Lower lobe of right lung (tissue), 2 donors: ENCODE results near the gene SMCO3. TPM values are rescaled to one million over a fixed set of nuclear protein-coding genes. Genes with fewer than 3 reads are reported as not detected.

Source experiments
- ATAC-seq, 2 donors: fragments of 200-7000 bp; cut with Tn5 transposase; one replicate each; pipeline ENCODE4 v1.9.1; 2020 to 2022; ENCODE audit warnings: mild to moderate bottlenecking in 2 of 2, moderate library complexity in 2 of 2
- DNase-seq: peaks from one replicate; pipeline ENCODE4 v3.0.0-alpha.2; 2020
- H3K27ac ChIP-seq: fragments of 200-600 bp; one replicate; pipeline ENCODE4 v1.8.0; 2022
- H3K27me3 ChIP-seq: fragments of 200-600 bp; one replicate; pipeline ENCODE4 v1.8.0; 2022; ENCODE audit warnings: low read depth
- H3K36me3 ChIP-seq: fragments of 200-600 bp; one replicate; pipeline ENCODE4 v1.8.0; 2022; ENCODE audit warnings: mild to moderate bottlenecking
- H3K4me1 ChIP-seq: fragments of 200-600 bp; one replicate; pipeline ENCODE4 v1.8.0; 2022
- H3K4me3 ChIP-seq: fragments of 200-600 bp; one replicate; pipeline ENCODE4 v1.8.0; 2022; ENCODE audit warnings: mild to moderate bottlenecking
- H3K9me3 ChIP-seq: fragments of 200-600 bp; one replicate; pipeline ENCODE4 v1.8.0; 2022
- intact Hi-C: fragments of 100-400 bp; cut with DNase I; formaldehyde crosslinking; loops from one replicate; pipeline ENCODE4 v1.11.0; 2022
- total RNA-seq: library from RNA; stranded (reverse); fragmentation: NEBNext Ultra II Directional; extraction: Animal tissue kit (Norgen Biotek cat#: 25700); gene quantifications from one replicate; pipeline ENCODE4 v1.2.1, GENCODE V29; 2021
- TF ChIP-seq, protein P1 (sequence below): fragments of 200-600 bp; IDR thresholded peaks from one replicate; pipeline ENCODE4 v1.8.0; 2022; ENCODE audit warnings: antibody characterized with exemption, mild to moderate bottlenecking
- donor health status: DM: no; HTN: yes; CAD: no; lungs with severe emphysema.

SMCO3 gene
- total RNA-seq, 1 donor from 2014 or later: 0.68 TPM

DNA sequence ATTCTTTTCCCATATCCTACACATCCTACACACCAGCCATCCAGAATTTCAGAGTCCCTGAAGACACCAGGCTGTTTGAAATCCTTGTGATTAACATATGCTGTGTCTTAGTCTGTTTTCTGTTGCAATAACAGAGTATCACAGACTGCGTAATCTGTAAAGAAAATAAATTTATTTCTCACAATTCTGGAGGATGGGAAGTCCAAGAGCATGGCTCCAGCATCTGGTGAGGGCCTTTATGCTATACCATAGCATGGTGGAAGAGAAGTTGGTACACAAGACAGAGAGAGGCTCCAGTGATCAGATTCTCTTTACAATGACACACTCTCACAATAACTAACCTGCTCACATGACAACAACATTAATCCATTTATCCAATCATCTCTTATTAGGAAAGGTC lies 25.3 kb upstream of the SMCO3 start:
- no peak overlapping the region for H3K4me3 ChIP-seq
- intact Hi-C loops: no loop called here
- H3K4me1 ChIP-seq: peaks cover 22% of the 10 kb centered on the region
- ATAC-seq: no peak
- TF ChIP-seq, protein P1, sequence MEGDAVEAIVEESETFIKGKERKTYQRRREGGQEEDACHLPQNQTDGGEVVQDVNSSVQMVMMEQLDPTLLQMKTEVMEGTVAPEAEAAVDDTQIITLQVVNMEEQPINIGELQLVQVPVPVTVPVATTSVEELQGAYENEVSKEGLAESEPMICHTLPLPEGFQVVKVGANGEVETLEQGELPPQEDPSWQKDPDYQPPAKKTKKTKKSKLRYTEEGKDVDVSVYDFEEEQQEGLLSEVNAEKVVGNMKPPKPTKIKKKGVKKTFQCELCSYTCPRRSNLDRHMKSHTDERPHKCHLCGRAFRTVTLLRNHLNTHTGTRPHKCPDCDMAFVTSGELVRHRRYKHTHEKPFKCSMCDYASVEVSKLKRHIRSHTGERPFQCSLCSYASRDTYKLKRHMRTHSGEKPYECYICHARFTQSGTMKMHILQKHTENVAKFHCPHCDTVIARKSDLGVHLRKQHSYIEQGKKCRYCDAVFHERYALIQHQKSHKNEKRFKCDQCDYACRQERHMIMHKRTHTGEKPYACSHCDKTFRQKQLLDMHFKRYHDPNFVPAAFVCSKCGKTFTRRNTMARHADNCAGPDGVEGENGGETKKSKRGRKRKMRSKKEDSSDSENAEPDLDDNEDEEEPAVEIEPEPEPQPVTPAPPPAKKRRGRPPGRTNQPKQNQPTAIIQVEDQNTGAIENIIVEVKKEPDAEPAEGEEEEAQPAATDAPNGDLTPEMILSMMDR: no peak
- no peaks in the 10 kb centered on the region for H3K36me3 ChIP-seq
- DNase-seq: no peak
- H3K9me3 ChIP-seq: no peaks in the 10 kb centered on the region
- H3K27ac ChIP-seq: no peak overlapping the region
- H3K27me3 ChIP-seq: no peaks in the 10 kb centered on the region

- no peaks in the 10 kb centered on the region for H3K36me3 ChIP-seq
- DNase-seq (no peak), ATAC-seq (peak in 1 of 2 donors; percentile 65)
- H3K4me1 ChIP-seq: peaks cover 3% of the 10 kb centered on the region
- intact Hi-C loops: no loop called here
- H3K27me3 ChIP-seq: no peaks in the 10 kb centered on the region
- H3K4me3 ChIP-seq: no peak overlapping the region
- H3K9me3 ChIP-seq: no peaks in the 10 kb centered on the region
- no peak overlapping the region for H3K27ac ChIP-seq
- TF ChIP-seq, protein P1: no peak
Measured at GRCh38 chr12:14836336-14837210, 22.6 kb upstream of the SMCO3 start.

DNA sequence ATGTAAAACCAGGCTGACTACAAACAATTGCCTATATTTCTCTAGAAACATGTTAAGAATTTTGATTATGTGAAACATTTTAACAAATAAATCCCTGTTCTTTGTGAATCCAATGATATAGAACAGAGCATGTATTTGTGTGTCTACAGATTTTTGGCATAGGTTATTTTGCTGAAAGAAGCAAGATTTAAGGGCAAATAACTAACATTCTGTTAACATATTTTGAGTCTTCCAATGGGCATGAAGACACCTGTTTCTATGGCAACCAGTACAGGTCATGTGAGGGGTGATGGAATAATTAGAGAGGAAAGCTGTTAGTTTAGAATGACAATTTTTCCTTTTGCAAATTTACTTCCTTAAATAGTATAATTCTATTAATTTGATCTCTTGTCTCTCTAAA lies 20.5 kb upstream of the SMCO3 start:
- no peaks in the 10 kb centered on the region for H3K27me3 ChIP-seq
- H3K4me3 ChIP-seq: no peak overlapping the region
- no peaks in the 10 kb centered on the region for H3K9me3 ChIP-seq
- H3K27ac ChIP-seq: no peak overlapping the region
- no peaks in the 10 kb centered on the region for H3K36me3 ChIP-seq
- ATAC-seq (no peak), DNase-seq (no peak)
- H3K4me1 ChIP-seq: no peaks in the 10 kb centered on the region
- TF ChIP-seq, protein P1: no peak
- intact Hi-C loops: no loop called here

DNA sequence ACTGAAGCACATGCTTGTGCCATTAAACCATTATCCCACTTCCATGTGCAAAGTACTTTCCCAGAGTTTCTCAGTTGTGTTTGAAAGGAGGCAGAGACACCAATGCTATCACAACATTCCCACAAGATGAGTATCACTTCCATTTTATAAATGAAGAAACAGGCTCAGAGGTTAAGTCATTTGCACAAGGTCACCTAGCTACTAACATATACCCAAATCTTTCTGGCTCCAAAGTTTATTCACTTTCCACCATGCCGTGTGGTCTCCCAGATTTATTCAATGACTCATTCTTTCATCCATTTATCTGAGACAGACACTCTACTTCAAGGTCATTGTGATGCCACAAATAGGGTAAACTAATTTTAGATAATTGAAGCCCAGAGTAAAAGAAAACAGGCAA lies 20.0 kb upstream of the SMCO3 start:
- ATAC-seq: no peak
- intact Hi-C loops: no loop called here
- TF ChIP-seq, protein P1: no peak
- Histone ChIP-seq H3K36me3 (no peaks in the 10 kb centered on the region), H3K9me3 (no peaks in the 10 kb centered on the region), H3K4me1 (no peaks in the 10 kb centered on the region), H3K27ac (no peak overlapping the region), H3K27me3 (no peaks in the 10 kb centered on the region), H3K4me3 (no peak overlapping the region)
- no peak for DNase-seq

DNA sequence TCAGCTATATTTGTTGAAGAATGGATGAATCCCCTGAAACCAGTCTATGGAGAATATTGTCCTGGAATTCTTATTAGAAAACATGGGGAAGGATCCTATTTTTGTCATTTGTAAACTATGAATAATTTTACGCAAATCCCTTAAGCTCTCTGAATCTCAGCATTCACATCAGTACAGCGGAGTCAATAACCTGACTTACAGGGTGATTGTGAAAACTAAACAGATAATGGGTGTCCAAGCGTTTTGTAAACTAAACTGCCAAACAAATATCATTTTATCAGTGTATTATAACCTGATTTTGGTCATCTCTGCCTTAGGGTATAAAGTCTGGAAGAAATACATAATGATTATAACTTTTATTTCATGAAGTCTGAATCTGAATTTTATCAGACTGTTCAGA lies 19.4 kb upstream of the SMCO3 start:
- intact Hi-C loops: no loop called here

More for the DNA sequence above, 19.4 kb upstream of the SMCO3 start:
- Histone ChIP-seq H3K36me3 (no peaks in the 10 kb centered on the region), H3K4me3 (no peak overlapping the region), H3K4me1 (no peaks in the 10 kb centered on the region), H3K27me3 (no peaks in the 10 kb centered on the region), H3K27ac (no peak overlapping the region), H3K9me3 (no peaks in the 10 kb centered on the region)
- ATAC-seq (no peak), DNase-seq (no peak)
- TF ChIP-seq, protein P1: no peak
